SK-N-SH (cell line): Measurements from ENCODE around the gene FAM219A. TPM values are rescaled to one million over a fixed set of nuclear protein-coding genes. Genes with fewer than 3 reads are reported as not detected.

Source experiments
- CTCF ChIA-PET: fragments of 300-600, 350-600 bp; formaldehyde crosslinking; extraction: SDS; loops from one replicate; lab custom pipeline; 2021; lab: Yijun Ruan, JAX
- POLR2A ChIA-PET: fragments of 350-600 bp; sonication (Branson Sonifier 250); formaldehyde crosslinking; extraction: SDS; loops from one replicate; lab custom pipeline; 2020; ENCODE audit warnings: antibody characterized with exemption, inconsistent platforms; lab: Yijun Ruan, JAX
- DNase-seq: peaks from one replicate; pipeline ENCODE4 v3.0.0; 2012
- H2AFZ ChIP-seq: fragments of 200-600 bp; sonication (generic); 2 replicates; pipeline ENCODE4 v1.8.1; 2016; ENCODE audit warnings: antibody characterized with exemption, mild to moderate bottlenecking, low read depth
- H3F3A ChIP-seq: fragments of 200-600 bp; sonication (generic); replicated peaks from 2 replicates; pipeline ENCODE3; 2016; ENCODE audit warnings: antibody characterized with exemption, mild to moderate bottlenecking; ENCODE audit not compliant: insufficient read depth
- H3K27ac ChIP-seq, 2 experiments: fragments of 200-500 bp in 1 of 2; fragments of 200-600 bp in 1 of 2; sonication (Bioruptor generic) in 1 of 2; sonication (generic), shearing (Covaris generic) in 1 of 2; 2 replicates each; pipeline versions ENCODE4 v1.5.1 to v1.6.1; 2014 to 2016; ENCODE audit warnings: low read depth in 2 of 2, inconsistent platforms in 1 of 2, low read length in 1 of 2, mild to moderate bottlenecking in 1 of 2, mixed read lengths in 1 of 2
- H3K27me3 ChIP-seq: fragments of 200-600 bp; sonication (generic), shearing (Covaris generic); 2 replicates; pipeline ENCODE4 v1.6.1; 2016; ENCODE audit warnings: mixed run types; ENCODE audit not compliant: insufficient read depth
- H3K36me3 ChIP-seq, 2 experiments: fragments of 200-500 bp in 1 of 2; fragments of 200-600 bp in 1 of 2; sonication (Bioruptor generic) in 1 of 2; sonication (generic) in 1 of 2; replicated peaks in 1 of 2; 2 replicates each; pipeline versions ENCODE3 to v1.5.1; 2014 to 2016; ENCODE audit warnings: low read length in 1 of 2, mild to moderate bottlenecking in 1 of 2; ENCODE audit not compliant: insufficient read depth in 2 of 2, control insufficient read depth in 1 of 2
- H3K4me1 ChIP-seq, 2 experiments: fragments of 200-500 bp in 1 of 2; fragments of 200-600 bp in 1 of 2; sonication (Bioruptor generic) in 1 of 2; sonication (generic), shearing (Covaris generic) in 1 of 2; 2 replicates each; pipeline versions ENCODE4 v1.5.1 to v1.6.1; 2014 to 2016; ENCODE audit warnings: low read depth in 1 of 2, low read length in 1 of 2, mixed run types in 1 of 2; ENCODE audit not compliant: insufficient read depth in 2 of 2, control insufficient read depth in 1 of 2
- H3K4me2 ChIP-seq: fragments of 200-600 bp; sonication (generic), shearing (Covaris generic); 2 replicates; pipeline ENCODE4 v1.6.1; 2017; ENCODE audit warnings: mixed run types
- H3K4me3 ChIP-seq, 2 experiments: fragments of 200-500 bp in 1 of 2; fragments of 200-600 bp in 1 of 2; sonication (Bioruptor generic) in 1 of 2; sonication (generic), shearing (Covaris generic) in 1 of 2; 2 replicates each; pipeline versions ENCODE4 v1.5.1 to v1.8.1; 2014 to 2016; ENCODE audit warnings: low read depth in 2 of 2, inconsistent platforms in 1 of 2, low read length in 1 of 2, mild to moderate bottlenecking in 1 of 2, mixed read lengths in 1 of 2, moderate library complexity in 1 of 2
- H3K79me2 ChIP-seq: fragments of 200-600 bp; sonication (generic); 2 replicates; pipeline ENCODE4 v1.8.1; 2017; ENCODE audit warnings: mild to moderate bottlenecking; ENCODE audit not compliant: insufficient read depth
- H3K9ac ChIP-seq: fragments of 200-600 bp; sonication (generic); 2 replicates; pipeline ENCODE4 v1.6.1; 2017; ENCODE audit warnings: mixed run types
- H3K9me2 ChIP-seq: fragments of 200-600 bp; sonication (generic); 2 replicates; pipeline ENCODE4 v1.6.1; 2017; ENCODE audit warnings: mixed run types
- H3K9me3 ChIP-seq: fragments of 200-600 bp; sonication (generic); 2 replicates; pipeline ENCODE4 v1.6.1; 2017; ENCODE audit warnings: mixed run types, mild to moderate bottlenecking, moderate library complexity
- H4K20me1 ChIP-seq: fragments of 200-600 bp; sonication (generic); 2 replicates; pipeline ENCODE4 v1.6.1; 2017; ENCODE audit warnings: mild to moderate bottlenecking, mixed run types; ENCODE audit not compliant: insufficient read depth
- CTCF ChIP-seq: fragments of 200-600 bp; sonication (generic); IDR thresholded peaks from 2 replicates; pipeline ENCODE4 v1.6.1; 2017; ENCODE audit warnings: antibody characterized with exemption, mild to moderate bottlenecking, moderate library complexity
- ELF1 ChIP-seq: IDR thresholded peaks from 2 replicates; pipeline ENCODE4 v1.4.0; 2012
- EZH2phosphoT487 ChIP-seq: fragments of 200-600 bp; sonication (generic); IDR thresholded peaks from 2 replicates; pipeline ENCODE4 v1.6.1; 2017; ENCODE audit warnings: low read depth, mixed run types, mild to moderate bottlenecking, antibody characterized with exemption, moderate library complexity, borderline replicate concordance
- FOXJ3 ChIP-seq: sonication (generic); formaldehyde crosslinking; IDR thresholded peaks from 2 replicates; pipeline ENCODE4 v1.5.1; 2020; ENCODE audit warnings: mild to moderate bottlenecking, missing genetic modification reagents
- FOXM1 ChIP-seq: IDR thresholded peaks from 2 replicates; pipeline ENCODE4 v1.4.0; 2012; ENCODE audit warnings: low read depth, mild to moderate bottlenecking
- GABPA ChIP-seq: IDR thresholded peaks from 2 replicates; pipeline ENCODE4 v1.4.0; 2012; ENCODE audit warnings: low read depth, mild to moderate bottlenecking
- MXI1 ChIP-seq: IDR thresholded peaks from 2 replicates; pipeline ENCODE4 v1.6.1; 2012; ENCODE audit warnings: mild to moderate bottlenecking, low read depth, low read length, improper control_type of control experiment
- PBX3 ChIP-seq: IDR thresholded peaks from 2 replicates; pipeline ENCODE4; 2012
- RAD21 ChIP-seq: IDR thresholded peaks from 2 replicates; pipeline ENCODE4 v1.6.1; 2012; ENCODE audit warnings: mild to moderate bottlenecking, low read length
- RCOR1 ChIP-seq: fragments of 150-350 bp; IDR thresholded peaks from 2 replicates; pipeline ENCODE4 v1.6.1; 2017; ENCODE audit warnings: antibody characterized with exemption, low read length
- RFX5 ChIP-seq: IDR thresholded peaks from 2 replicates; pipeline ENCODE4 v1.6.1; 2012; ENCODE audit warnings: mild to moderate bottlenecking, improper control_type of control experiment, low read length
- RXRA ChIP-seq: IDR thresholded peaks from 2 replicates; pipeline ENCODE4 v1.4.0; 2012; ENCODE audit warnings: low read depth, mild to moderate bottlenecking, borderline replicate concordance
- SMC3 ChIP-seq: IDR thresholded peaks from 2 replicates; pipeline ENCODE4 v1.6.1; 2012; ENCODE audit warnings: low read depth, low read length, improper control_type of control experiment
- USF1 ChIP-seq: IDR thresholded peaks from 2 replicates; pipeline ENCODE4 v1.4.0; 2012; ENCODE audit warnings: low read depth, borderline replicate concordance
- USF2 ChIP-seq: fragments of 150-350 bp; IDR thresholded peaks from 2 replicates; pipeline ENCODE4 v1.6.1; 2017; ENCODE audit warnings: antibody characterized with exemption, low read length, low read depth, borderline replicate concordance
- YY1 ChIP-seq: IDR thresholded peaks from 2 replicates; pipeline ENCODE4 v1.4.0; 2012; ENCODE audit warnings: low read depth, mild to moderate bottlenecking
- WGBS: methylation state at CpG from one replicate; pipeline ENCODE4 v1.1.6; 2017; ENCODE audit warnings: low lambda C conversion rate; 5-methylcytosine and 5-hydroxymethylcytosine counted together
- polyA plus RNA-seq, 3 experiments: library from polyadenylated mRNA; depleted of rRNA; stranded (reverse); fragments of >200 nt; gene quantifications; 2 replicates each; pipeline ENCODE4 v1.2.3, GENCODE V29; 2012

The FAM219A gene
- polyA plus RNA-seq, 1 of the 3 experiments (the other 2 are of a cell fraction), result 15.7 TPM

- peaks cover 15 to 22% of the 10 kb centered on the region in 2 experiments; a peak in 3 of 4 replicates for H3K4me1 ChIP-seq
- WGBS, result 91% methylated on average over 2 of the region's 2 CpGs
- no peaks in the 10 kb centered on the region for H3K9me2 ChIP-seq
- DNase-seq, result no peak
- H3F3A ChIP-seq, result no peaks in the 10 kb centered on the region
- ChIA-PET POLR2A (interaction anchor here (1.0 kb wide), 1 partner anchor 128 kb away, joined by 3 read pairs; no protein-coding TSS in a partner anchor), CTCF (interaction anchor here (0.7 to 4.7 kb wide), 10 partner anchors 10 to 159 kb away, joined by 3 to 27 read pairs (median 8); no protein-coding TSS in a partner anchor)
- H3K79me2 ChIP-seq, result peaks cover 55% of the 10 kb centered on the region; the same call in 1 of the 2 replicates
- H3K4me3 ChIP-seq, result no peak overlapping the region
- TF ChIP-seq USF2, result no peak
- TF ChIP-seq MXI1, result no peak
- TF ChIP-seq EZH2phosphoT487, result no peak
- no peak for TF ChIP-seq CTCF
- TF ChIP-seq ELF1, result no peak
- no peak for TF ChIP-seq RFX5
- no peak overlapping the region for H3K27ac ChIP-seq
- H4K20me1 ChIP-seq, result peaks cover 79% of the 10 kb centered on the region
- no peak overlapping the region for H3K9ac ChIP-seq
- no peaks in the 10 kb centered on the region for H3K36me3 ChIP-seq
- H3K9me3 ChIP-seq, result no peaks in the 10 kb centered on the region
- no peak overlapping the region for H3K4me2 ChIP-seq
- no peaks in the 10 kb centered on the region for H3K27me3 ChIP-seq
- no peak overlapping the region for H2AFZ ChIP-seq
Measured at GRCh38 chr9:34443533-34443932, 14.8 kb downstream of the FAM219A start.

GRCh38 chr9:34442770-34443169 lies 15.6 kb downstream of the FAM219A start:
- H3K27me3 ChIP-seq, result no peaks in the 10 kb centered on the region

More at GRCh38 chr9:34442770-34443169, 15.6 kb downstream of the FAM219A start:
- POLR2A ChIA-PET, result no interaction called here
- no peaks in the 10 kb centered on the region for H3F3A ChIP-seq
- no peak overlapping the region for H3K27ac ChIP-seq
- CTCF ChIA-PET, result interaction anchor here (0.7 to 4.7 kb wide), 6 partner anchors 11 to 160 kb away, joined by 3 to 27 read pairs (median 9); no protein-coding TSS in a partner anchor
- TF ChIP-seq RFX5 (no peak), USF1 (no peak), GABPA (no peak), RXRA (no peak), FOXM1 (no peak), FOXJ3 (CRISPR knock-in tag) (no peak), SMC3 (no peak), RCOR1 (no peak), CTCF (no peak), YY1 (no peak), PBX3 (no peak), RAD21 (no peak)
- H3K36me3 ChIP-seq, result no peaks in the 10 kb centered on the region
- H3K79me2 ChIP-seq, result peaks cover 47% of the 10 kb centered on the region; the same call in 1 of the 2 replicates
- no peak overlapping the region for H2AFZ ChIP-seq
- peaks cover 15 to 22% of the 10 kb centered on the region in 2 experiments; a peak in 3 of 4 replicates for H3K4me1 ChIP-seq
- H3K4me3 ChIP-seq, result no peak overlapping the region
- no peak for DNase-seq
- WGBS, result 96% methylated on average over 1 of the region's 1 CpG
- no peaks in the 10 kb centered on the region for H3K9me2 ChIP-seq
- no peak overlapping the region for H3K9ac ChIP-seq
- peaks cover 78% of the 10 kb centered on the region for H4K20me1 ChIP-seq
- H3K9me3 ChIP-seq, result no peaks in the 10 kb centered on the region
- H3K4me2 ChIP-seq, result no peak overlapping the region
